GM12873 (cell line): ENCODE data around the gene UTP11.

Experiments used
- TF ChIP-seq, protein P1 (sequence below): IDR thresholded peaks from 2 replicates; pipeline ENCODE4 v1.5.1; 2012; ENCODE audit warnings: low read depth, mild to moderate bottlenecking, moderate library complexity, low read length, control low read depth; ENCODE audit not compliant: insufficient read depth; ENCODE audit errors: missing control alignments

The UTP11 gene

GRCh38 chr1:38012363-38013226 lies at the start of gene UTP11:
UTP11 (plus strand) TSS chr1:38012734; CDS start chr1:38012803, 69 bp downstream.
- TF ChIP-seq, protein P1, sequence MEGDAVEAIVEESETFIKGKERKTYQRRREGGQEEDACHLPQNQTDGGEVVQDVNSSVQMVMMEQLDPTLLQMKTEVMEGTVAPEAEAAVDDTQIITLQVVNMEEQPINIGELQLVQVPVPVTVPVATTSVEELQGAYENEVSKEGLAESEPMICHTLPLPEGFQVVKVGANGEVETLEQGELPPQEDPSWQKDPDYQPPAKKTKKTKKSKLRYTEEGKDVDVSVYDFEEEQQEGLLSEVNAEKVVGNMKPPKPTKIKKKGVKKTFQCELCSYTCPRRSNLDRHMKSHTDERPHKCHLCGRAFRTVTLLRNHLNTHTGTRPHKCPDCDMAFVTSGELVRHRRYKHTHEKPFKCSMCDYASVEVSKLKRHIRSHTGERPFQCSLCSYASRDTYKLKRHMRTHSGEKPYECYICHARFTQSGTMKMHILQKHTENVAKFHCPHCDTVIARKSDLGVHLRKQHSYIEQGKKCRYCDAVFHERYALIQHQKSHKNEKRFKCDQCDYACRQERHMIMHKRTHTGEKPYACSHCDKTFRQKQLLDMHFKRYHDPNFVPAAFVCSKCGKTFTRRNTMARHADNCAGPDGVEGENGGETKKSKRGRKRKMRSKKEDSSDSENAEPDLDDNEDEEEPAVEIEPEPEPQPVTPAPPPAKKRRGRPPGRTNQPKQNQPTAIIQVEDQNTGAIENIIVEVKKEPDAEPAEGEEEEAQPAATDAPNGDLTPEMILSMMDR, result no peak

DNA sequence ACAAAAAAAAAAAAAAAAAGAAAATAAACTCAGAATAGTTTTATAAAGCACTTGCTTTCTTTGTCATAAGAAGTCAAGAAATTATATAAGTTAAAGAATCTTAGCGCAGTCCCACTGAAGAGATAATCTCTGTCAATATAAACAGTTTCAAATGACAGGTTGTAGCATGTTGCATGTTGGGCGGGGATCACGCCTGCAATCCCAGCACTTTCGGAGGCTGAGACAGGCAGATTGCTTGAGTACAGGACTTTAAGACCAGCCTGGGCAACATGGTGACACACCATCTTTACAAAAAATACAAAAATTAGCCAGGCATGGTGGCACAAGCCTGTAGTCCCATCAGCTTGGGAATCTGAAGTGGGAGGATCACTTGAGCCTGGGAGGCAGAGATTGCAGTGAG lies 47.2 kb upstream of the UTP11 start:
- TF ChIP-seq, protein P1, result no peak

- TF ChIP-seq, protein P1, result no peak
Observed at GRCh38 chr1:37974567-37974966, 38.0 kb upstream of the UTP11 start.

DNA sequence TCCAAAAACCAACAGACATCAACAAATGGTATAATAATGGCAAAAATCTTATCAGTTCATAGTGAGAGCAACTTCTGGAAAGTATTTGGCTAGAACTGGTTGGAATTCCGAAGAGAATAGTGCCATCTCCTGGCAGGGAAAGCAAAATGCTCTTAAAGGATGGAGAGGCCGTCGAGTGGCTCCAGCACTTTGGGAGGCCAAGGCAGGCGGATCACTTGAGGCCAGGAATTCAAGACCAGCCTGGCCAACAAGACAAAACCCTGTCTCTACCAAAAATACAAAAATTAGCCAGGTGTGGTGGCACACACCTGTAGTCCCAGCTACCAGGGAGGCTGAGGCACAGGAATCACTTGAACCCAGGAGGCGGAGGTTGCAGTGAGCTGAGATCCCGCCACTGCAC lies 37.5 kb upstream of the UTP11 start:
- TF ChIP-seq, protein P1, result peak; percentile 50

- TF ChIP-seq, protein P1, result no peak
Observed at GRCh38 chr1:37978541-37978940, 34.0 kb upstream of the UTP11 start.

DNA sequence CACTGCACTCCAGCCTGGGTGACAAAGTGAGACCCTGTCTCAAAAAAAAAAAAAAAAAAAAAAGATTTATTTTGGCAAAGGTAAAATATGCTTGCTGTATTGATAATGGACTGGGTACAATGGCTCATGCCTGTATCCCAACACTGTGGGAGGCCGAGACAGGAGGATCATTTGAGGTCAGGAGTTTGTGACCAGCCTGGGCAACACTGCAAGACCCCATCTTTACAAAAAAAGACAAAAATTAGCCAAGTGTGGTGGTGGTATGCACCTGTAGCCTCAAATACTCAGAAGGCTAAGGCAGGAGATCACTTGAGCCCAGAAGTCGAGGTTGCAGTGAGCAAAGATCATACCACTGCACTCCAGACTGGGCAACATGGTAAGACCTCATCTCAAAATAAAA lies 29.0 kb upstream of the UTP11 start:
- TF ChIP-seq, protein P1, result no peak

DNA sequence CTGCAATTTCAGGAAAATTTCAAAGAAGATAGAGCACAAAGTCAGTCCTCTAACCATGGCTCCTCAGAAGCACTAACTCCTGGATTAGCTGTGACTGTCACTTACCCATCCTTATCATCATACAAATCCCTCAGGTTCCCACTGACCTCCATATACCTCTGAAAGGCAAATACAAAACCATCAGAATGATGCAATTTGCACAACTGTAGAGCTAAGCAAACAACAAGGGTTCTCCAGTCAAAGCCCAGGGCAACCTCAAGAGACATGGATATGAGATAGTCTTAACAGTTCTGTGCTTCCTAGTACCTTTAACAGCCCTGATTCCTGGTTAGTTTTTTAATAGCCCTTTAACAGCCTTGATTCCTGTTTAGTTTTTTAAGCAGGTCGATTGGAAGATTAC lies 24.9 kb upstream of the UTP11 start:
- TF ChIP-seq, protein P1, result no peak
